ENCODE results near the gene OR4D11. TPM values are rescaled to one million over a fixed set of nuclear protein-coding genes. Genes with fewer than 3 reads are reported as not detected.
"Not testable (repeated sequence)": the region's sequence is repeated elsewhere in the genome, so short reads cannot be mapped to it uniquely, and the experiment has no call there.

OR4D11 gene
- total RNA-seq, 4 donors from 2014 or later = not detected

DNA sequence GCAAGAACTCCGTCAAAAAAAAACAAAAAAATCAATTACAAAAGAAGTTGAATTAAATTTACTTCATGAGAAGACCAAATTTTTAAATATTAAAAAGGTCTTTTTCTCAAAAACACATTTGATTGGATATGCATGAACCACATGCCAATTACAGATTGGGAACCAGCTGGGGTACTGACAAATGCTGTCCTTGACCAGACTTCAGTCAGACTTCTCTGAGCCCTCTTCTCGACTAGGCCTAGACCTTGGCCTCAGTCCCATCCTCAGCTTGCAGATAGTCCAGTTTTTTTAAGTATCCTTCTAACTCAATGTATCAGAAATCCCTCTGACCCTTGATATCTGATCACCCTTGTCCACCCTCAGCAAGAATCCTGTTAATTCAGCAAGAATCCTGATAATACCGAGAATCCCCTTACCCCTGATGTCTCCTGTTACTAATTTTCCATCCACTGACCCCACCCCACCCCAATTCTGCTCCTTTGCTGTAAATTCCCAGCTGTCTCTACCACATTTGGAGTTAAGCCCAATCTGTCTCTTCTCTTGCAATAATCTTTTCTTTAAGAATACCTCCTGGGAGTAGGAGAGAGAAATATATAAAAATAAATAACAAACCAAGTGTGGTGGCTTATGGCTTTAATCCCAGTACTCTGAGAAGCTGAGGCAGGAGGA is 38.9 kb downstream of the OR4D11 start:
- H3K27me3 ChIP-seq = no peaks in the 10 kb centered on the region
- TF ChIP-seq POLR2A (IDR thresholded peaks at IDR 0.05) = no peak
- TF ChIP-seq, protein P1, sequence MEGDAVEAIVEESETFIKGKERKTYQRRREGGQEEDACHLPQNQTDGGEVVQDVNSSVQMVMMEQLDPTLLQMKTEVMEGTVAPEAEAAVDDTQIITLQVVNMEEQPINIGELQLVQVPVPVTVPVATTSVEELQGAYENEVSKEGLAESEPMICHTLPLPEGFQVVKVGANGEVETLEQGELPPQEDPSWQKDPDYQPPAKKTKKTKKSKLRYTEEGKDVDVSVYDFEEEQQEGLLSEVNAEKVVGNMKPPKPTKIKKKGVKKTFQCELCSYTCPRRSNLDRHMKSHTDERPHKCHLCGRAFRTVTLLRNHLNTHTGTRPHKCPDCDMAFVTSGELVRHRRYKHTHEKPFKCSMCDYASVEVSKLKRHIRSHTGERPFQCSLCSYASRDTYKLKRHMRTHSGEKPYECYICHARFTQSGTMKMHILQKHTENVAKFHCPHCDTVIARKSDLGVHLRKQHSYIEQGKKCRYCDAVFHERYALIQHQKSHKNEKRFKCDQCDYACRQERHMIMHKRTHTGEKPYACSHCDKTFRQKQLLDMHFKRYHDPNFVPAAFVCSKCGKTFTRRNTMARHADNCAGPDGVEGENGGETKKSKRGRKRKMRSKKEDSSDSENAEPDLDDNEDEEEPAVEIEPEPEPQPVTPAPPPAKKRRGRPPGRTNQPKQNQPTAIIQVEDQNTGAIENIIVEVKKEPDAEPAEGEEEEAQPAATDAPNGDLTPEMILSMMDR (IDR thresholded peaks at IDR 0.05) = no peak
- peaks cover 0 to 5% (median 0%) of the 10 kb centered on the region in 4 donors for H3K4me1 ChIP-seq

DNA sequence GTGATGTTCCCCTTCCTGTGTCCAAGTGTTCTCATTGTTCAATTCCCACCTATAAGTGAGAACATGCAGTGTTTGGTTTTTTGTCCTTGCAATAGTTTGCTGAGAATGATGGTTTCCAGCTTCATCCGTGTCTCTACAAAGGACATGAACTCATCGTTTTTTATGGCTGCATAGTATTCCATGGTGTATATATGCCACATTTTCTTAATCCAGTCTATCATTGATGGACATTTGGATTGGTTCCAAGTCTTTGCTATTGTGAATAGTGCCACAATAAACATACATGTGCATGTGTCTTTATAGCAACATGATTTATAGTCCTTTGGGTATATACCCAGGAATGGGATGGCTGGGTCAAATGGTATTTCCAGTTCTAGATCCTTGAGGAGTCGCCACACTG is 40.3 kb downstream of the OR4D11 start:
- not testable (repeated sequence) for H3K27me3 ChIP-seq, H3K27ac ChIP-seq, H3K4me1 ChIP-seq, H3K4me3 ChIP-seq, DNase-seq, H3K36me3 ChIP-seq, H3K9me3 ChIP-seq

More for the DNA sequence above, 38.9 kb downstream of the OR4D11 start:
- Histone ChIP-seq H3K9me3 (no peaks in the 10 kb centered on the region), H3K36me3 (no peaks in the 10 kb centered on the region), H3K4me3 (no peak overlapping the region), H3K27ac (no peak overlapping the region)
- DNase-seq = no peak

DNA sequence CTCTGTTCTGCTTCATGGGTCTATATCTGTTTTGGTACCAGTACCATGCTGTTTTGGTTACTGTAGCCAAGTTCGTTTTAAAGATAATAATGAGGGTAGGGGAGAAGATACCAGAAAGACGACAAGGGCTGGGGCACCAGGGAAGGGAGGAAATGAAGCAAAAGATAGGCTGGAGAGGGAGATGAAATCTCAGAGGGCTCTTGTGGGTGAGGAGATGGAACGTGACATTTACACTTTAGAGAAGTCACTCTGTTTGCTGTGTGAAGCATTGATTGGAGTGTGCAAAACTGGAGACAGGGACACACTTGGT is 41.4 kb downstream of the OR4D11 start:
- Histone ChIP-seq H3K4me1 (no peaks in the 10 kb centered on the region), H3K9me3 (no peaks in the 10 kb centered on the region), H3K36me3 (no peaks in the 10 kb centered on the region), H3K4me3 (no peak overlapping the region), H3K27ac (no peak overlapping the region), H3K27me3 (no peaks in the 10 kb centered on the region)
- TF ChIP-seq POLR2A (IDR thresholded peaks at IDR 0.05) = no peak
- TF ChIP-seq, protein P1 (IDR thresholded peaks at IDR 0.05) = no peak
- DNase-seq = no peak

DNA sequence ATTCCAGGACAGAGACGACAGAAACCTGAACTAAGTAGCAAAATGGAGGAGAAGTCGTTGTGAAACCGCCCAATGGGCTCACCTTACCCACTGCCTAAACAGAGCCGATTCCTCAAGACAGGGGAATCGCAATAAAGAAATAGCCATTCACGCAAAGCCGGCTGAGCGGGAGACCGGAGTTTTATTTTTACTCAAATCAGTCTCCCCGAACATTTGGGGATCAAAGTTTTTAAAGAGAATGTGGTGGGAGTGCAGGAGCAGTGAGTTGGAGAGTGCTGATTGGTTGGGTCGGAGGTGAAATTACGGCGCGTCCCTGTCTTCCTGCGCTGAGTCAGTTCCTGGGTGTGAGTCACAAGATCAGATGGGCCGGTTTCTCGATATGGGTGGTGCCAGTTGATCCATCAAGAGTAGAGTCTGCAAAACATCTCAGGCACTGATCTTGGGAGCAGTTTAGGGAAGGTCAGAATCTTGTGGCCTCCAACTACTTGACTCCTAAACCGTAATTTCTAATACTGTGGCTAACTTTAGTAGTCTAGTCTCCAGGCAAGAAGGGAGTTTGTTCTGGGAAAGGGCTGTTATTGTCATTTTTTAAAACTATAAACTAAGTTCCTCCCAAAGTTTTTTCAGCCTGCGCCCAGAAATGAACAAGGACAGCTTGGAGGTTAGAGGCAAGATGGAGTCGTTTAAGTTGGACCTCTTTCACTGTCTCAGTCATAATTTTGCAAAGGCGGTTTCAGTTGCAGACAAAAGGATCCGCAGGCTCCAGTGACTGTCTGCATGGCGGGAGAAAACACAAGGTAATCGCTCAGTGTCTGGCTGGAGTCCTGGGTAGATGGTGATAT is 42.0 kb downstream of the OR4D11 start:
- DNase-seq = no peak

DNA sequence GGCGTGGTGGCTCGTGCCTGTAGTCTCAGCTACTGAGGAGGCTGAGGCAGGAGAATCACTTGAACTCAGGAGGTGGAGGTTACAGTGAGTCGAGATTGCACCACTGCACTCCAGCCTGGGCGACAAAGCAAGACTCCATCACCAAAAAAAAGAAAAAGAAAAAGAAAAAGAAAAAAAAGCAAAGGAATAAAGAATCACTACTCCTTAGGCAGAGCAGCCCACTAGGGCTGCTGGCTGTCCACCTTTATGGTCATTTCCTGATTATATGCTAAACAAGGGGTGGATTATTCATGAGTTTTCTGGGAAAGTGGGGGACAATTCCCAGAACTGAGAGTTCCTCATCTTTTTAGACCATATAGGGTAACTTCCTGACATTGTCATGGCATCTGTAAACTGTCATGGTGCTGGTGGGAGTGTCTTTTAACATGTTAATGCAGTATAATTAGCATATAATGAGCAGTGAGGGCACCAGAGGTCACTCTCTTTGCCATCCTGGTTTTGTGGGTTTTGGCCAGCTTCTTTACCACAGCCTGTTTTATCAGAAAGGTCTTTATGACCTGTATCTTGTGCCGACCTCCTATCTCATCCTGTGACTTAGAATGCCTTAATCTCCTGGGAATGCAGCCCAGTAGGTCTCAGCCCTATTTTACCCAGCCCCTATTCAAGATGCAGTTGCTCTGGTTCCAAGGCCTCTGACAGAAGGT is 44.4 kb downstream of the OR4D11 start:
- H3K36me3 ChIP-seq, H3K27ac ChIP-seq, H3K27me3 ChIP-seq, H3K9me3 ChIP-seq, H3K4me1 ChIP-seq, DNase-seq, H3K4me3 ChIP-seq: not testable (repeated sequence)

More for the DNA sequence above, 42.0 kb downstream of the OR4D11 start:
- TF ChIP-seq POLR2A (IDR thresholded peaks at IDR 0.05) = no peak
- no peak overlapping the region for H3K27ac ChIP-seq
- H3K36me3 ChIP-seq = no peaks in the 10 kb centered on the region
- H3K4me3 ChIP-seq = no peak overlapping the region
- H3K4me1 ChIP-seq = no peaks in the 10 kb centered on the region
- H3K27me3 ChIP-seq = no peaks in the 10 kb centered on the region
- H3K9me3 ChIP-seq = no peaks in the 10 kb centered on the region

DNA sequence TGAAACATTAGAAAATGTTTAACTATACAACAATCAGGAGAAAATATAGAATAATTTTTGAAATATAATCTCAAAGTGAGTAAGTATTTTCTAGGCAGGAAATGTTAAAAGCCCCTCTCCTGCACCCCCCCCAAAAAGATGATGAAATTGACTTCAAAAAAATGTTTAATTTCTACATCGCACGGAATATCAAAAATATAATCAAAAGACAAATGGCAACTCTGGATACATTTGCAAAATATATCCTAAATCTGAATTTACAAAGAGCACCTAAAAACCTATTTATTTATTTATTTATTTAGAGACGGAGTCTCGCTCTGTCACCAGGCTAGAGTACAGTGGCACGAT is 44.9 kb downstream of the OR4D11 start:
- no peaks in the 10 kb centered on the region for H3K4me1 ChIP-seq
- no peaks in the 10 kb centered on the region for H3K27me3 ChIP-seq
- DNase-seq = no peak

More for the DNA sequence above, 44.9 kb downstream of the OR4D11 start:
- no peak for TF ChIP-seq POLR2A (IDR thresholded peaks at IDR 0.05)
- TF ChIP-seq, protein P1 (IDR thresholded peaks at IDR 0.05) = no peak
- Histone ChIP-seq H3K4me3 (no peak overlapping the region), H3K9me3 (no peaks in the 10 kb centered on the region), H3K27ac (no peak overlapping the region), H3K36me3 (no peaks in the 10 kb centered on the region)

Data from Peyer's patch (tissue), 4 donors.